ENCODE data around the gene BHLHA9. TPM values are rescaled to one million over a fixed set of nuclear protein-coding genes. Genes with fewer than 3 reads are reported as not detected.

BHLHA9 gene
- not detected for total RNA-seq
- polyA plus RNA-seq = not detected
- not detected for total RNA-seq

- no peak within 1 kb of the TSS for H3K4me3 ChIP-seq (ENCODE audit: low read length)
- Mint-ChIP-seq H3K4me3 (peak within 1 kb of the TSS in 9 of 10 donors; percentile 78 to 94 (median 89)), H3K9me3 (peaks cover 0 to 3% (median 0%) of the 10 kb centered on the region in 11 donors), H3K27me3 (peaks cover 25 to 63% (median 30%) of the 10 kb centered on the region in 5 donors), H3K4me1 (peaks cover 7 to 22% (median 14%) of the 10 kb centered on the region in 7 donors), H3K36me3 (no peaks in the 10 kb centered on the region), H3K27ac (no peak within 1 kb of the TSS)
- no peaks in the 10 kb centered on the region for H3K4me1 ChIP-seq (ENCODE audit: control insufficient read depth in 2 of 2, insufficient read depth in 2 of 2, low read length in 2 of 2)
- no peak within 1 kb of the TSS for H3K27ac ChIP-seq (ENCODE audit: low read depth, low read length)
- ATAC-seq = no peak
- no peak for DNase-seq
- H3K9me3 ChIP-seq (ENCODE audit: control insufficient read depth in 2 of 3, low read length in 3 of 3) = no peaks in the 10 kb centered on the region
- ChIA-PET CTCF (interaction anchor here (0.5 kb wide), 1 partner anchor 10 kb away, joined by 3 read pairs; no protein-coding TSS in a partner anchor), POLR2A (no interaction called here)
- H3K36me3 ChIP-seq (ENCODE audit: control insufficient read depth in 2 of 3, insufficient read depth in 3 of 3, low read length in 3 of 3) = no peaks in the 10 kb centered on the region
- peaks cover 0 to 9% of the 10 kb centered on the region in 2 donors for H3K27me3 ChIP-seq (ENCODE audit: control insufficient read depth in 2 of 2, insufficient read depth in 2 of 2, low read length in 2 of 2)
- intact Hi-C loops (cut with micrococcal nuclease) = no loop called here
Observed at GRCh38 chr17:1270210-1271029, at the start of gene BHLHA9. TSS of gene BHLHA9 (plus strand) at chr17:1270444. CDS start at chr17:1270564, 120 bp downstream.

- ATAC-seq (no peak), DNase-seq (no peak)
- H3K4me3 Mint-ChIP-seq = no peak overlapping the region
- no peaks in the 10 kb centered on the region for H3K36me3 ChIP-seq (ENCODE audit: control insufficient read depth in 2 of 3, insufficient read depth in 3 of 3, low read length in 3 of 3)
- H3K4me1 Mint-ChIP-seq = peaks cover 0 to 2% (median 0%) of the 10 kb centered on the region in 7 donors
- no peaks in the 10 kb centered on the region for H3K27me3 ChIP-seq (ENCODE audit: control insufficient read depth in 2 of 2, insufficient read depth in 2 of 2, low read length in 2 of 2)
- H3K27ac ChIP-seq (ENCODE audit: low read depth, low read length) = no peak overlapping the region
- no peaks in the 10 kb centered on the region for H3K9me3 ChIP-seq (ENCODE audit: control insufficient read depth in 2 of 3, low read length in 3 of 3)
- ChIA-PET POLR2A (no interaction called here), CTCF (interaction anchor here (1.5 kb wide), 1 partner anchor 8 kb away, joined by 4 read pairs; no protein-coding TSS in a partner anchor)
- no peak overlapping the region for H3K27ac Mint-ChIP-seq
- H3K36me3 Mint-ChIP-seq = no peaks in the 10 kb centered on the region
- intact Hi-C loops (cut with micrococcal nuclease) = no loop called here
- no peaks in the 10 kb centered on the region for H3K9me3 Mint-ChIP-seq
- peaks cover 3 to 15% (median 12%) of the 10 kb centered on the region in 5 donors for H3K27me3 Mint-ChIP-seq
- no peaks in the 10 kb centered on the region for H3K4me1 ChIP-seq (ENCODE audit: control insufficient read depth in 2 of 2, insufficient read depth in 2 of 2, low read length in 2 of 2)
- H3K4me3 ChIP-seq (ENCODE audit: low read length) = no peak overlapping the region
Observed at GRCh38 chr17:1221209-1221608, 49.0 kb upstream of the BHLHA9 start.

- ChIA-PET CTCF (no interaction called here), POLR2A (interaction anchor here (0.6 kb wide), 1 partner anchor 16 kb away, joined by 4 read pairs; no protein-coding TSS in a partner anchor)
- Mint-ChIP-seq H3K36me3 (no peaks in the 10 kb centered on the region), H3K27me3 (peaks cover 11 to 26% (median 16%) of the 10 kb centered on the region in 5 donors), H3K27ac (no peak overlapping the region), H3K4me1 (peaks cover 0 to 2% (median 0%) of the 10 kb centered on the region in 7 donors), H3K4me3 (no peak overlapping the region), H3K9me3 (no peaks in the 10 kb centered on the region)
- no peaks in the 10 kb centered on the region for H3K9me3 ChIP-seq (ENCODE audit: control insufficient read depth in 2 of 3, low read length in 3 of 3)
- no peak for DNase-seq
- no peaks in the 10 kb centered on the region for H3K27me3 ChIP-seq (ENCODE audit: control insufficient read depth in 2 of 2, insufficient read depth in 2 of 2, low read length in 2 of 2)
- no peaks in the 10 kb centered on the region for H3K4me1 ChIP-seq (ENCODE audit: control insufficient read depth in 2 of 2, insufficient read depth in 2 of 2, low read length in 2 of 2)
- ATAC-seq = no peak
- no peak overlapping the region for H3K27ac ChIP-seq (ENCODE audit: low read depth, low read length)
- H3K4me3 ChIP-seq (ENCODE audit: low read length) = no peak overlapping the region
- intact Hi-C loops (cut with micrococcal nuclease) = no loop called here
- H3K36me3 ChIP-seq (ENCODE audit: control insufficient read depth in 2 of 3, insufficient read depth in 3 of 3, low read length in 3 of 3) = no peaks in the 10 kb centered on the region
Observed at GRCh38 chr17:1222321-1222720, 47.9 kb upstream of the BHLHA9 start.

- H3K27me3 ChIP-seq (ENCODE audit: control insufficient read depth in 2 of 2, insufficient read depth in 2 of 2, low read length in 2 of 2) = no peaks in the 10 kb centered on the region
- Mint-ChIP-seq H3K9me3 (peaks cover 0 to 2% (median 0%) of the 10 kb centered on the region in 11 donors), H3K4me1 (peaks cover 6 to 11% (median 8%) of the 10 kb centered on the region in 7 donors), H3K27ac (no peak overlapping the region), H3K4me3 (no peak overlapping the region), H3K27me3 (peaks cover 22 to 35% (median 27%) of the 10 kb centered on the region in 5 donors), H3K36me3 (no peaks in the 10 kb centered on the region)
- no peak for ATAC-seq
- no peaks in the 10 kb centered on the region for H3K36me3 ChIP-seq (ENCODE audit: control insufficient read depth in 2 of 3, insufficient read depth in 3 of 3, low read length in 3 of 3)
- H3K4me3 ChIP-seq (ENCODE audit: low read length) = no peak overlapping the region
- ChIA-PET POLR2A (no interaction called here), CTCF (no interaction called here)
- H3K9me3 ChIP-seq (ENCODE audit: control insufficient read depth in 2 of 3, low read length in 3 of 3) = no peaks in the 10 kb centered on the region
- no peak for DNase-seq
- intact Hi-C loops (cut with micrococcal nuclease) = no loop called here
- no peaks in the 10 kb centered on the region for H3K4me1 ChIP-seq (ENCODE audit: control insufficient read depth in 2 of 2, insufficient read depth in 2 of 2, low read length in 2 of 2)
- H3K27ac ChIP-seq (ENCODE audit: low read depth, low read length) = no peak overlapping the region
Observed at GRCh38 chr17:1223662-1224061, 46.6 kb upstream of the BHLHA9 start.

GRCh38 chr17:1224330-1224729 lies 45.9 kb upstream of the BHLHA9 start:
- Histone ChIP-seq H3K36me3 (ENCODE audit: control insufficient read depth in 2 of 3, insufficient read depth in 3 of 3, low read length in 3 of 3) (no peaks in the 10 kb centered on the region), H3K4me1 (ENCODE audit: control insufficient read depth in 2 of 2, insufficient read depth in 2 of 2, low read length in 2 of 2) (no peaks in the 10 kb centered on the region), H3K4me3 (ENCODE audit: low read length) (no peak overlapping the region), H3K27me3 (ENCODE audit: control insufficient read depth in 2 of 2, insufficient read depth in 2 of 2, low read length in 2 of 2) (no peaks in the 10 kb centered on the region), H3K27ac (ENCODE audit: low read depth, low read length) (no peak overlapping the region), H3K9me3 (ENCODE audit: control insufficient read depth in 2 of 3, low read length in 3 of 3) (no peaks in the 10 kb centered on the region)
- H3K27me3 Mint-ChIP-seq = peaks cover 22 to 32% (median 27%) of the 10 kb centered on the region in 5 donors
- ChIA-PET CTCF (no interaction called here), POLR2A (no interaction called here)
- intact Hi-C loops (cut with micrococcal nuclease) = no loop called here
- H3K4me3 Mint-ChIP-seq = no peak overlapping the region
- no peaks in the 10 kb centered on the region for H3K36me3 Mint-ChIP-seq
- DNase-seq = no peak
- H3K9me3 Mint-ChIP-seq = peaks cover 0 to 2% (median 0%) of the 10 kb centered on the region in 11 donors
- ATAC-seq = no peak
- no peak overlapping the region for H3K27ac Mint-ChIP-seq
- peaks cover 6 to 11% (median 8%) of the 10 kb centered on the region in 7 donors for H3K4me1 Mint-ChIP-seq

- Mint-ChIP-seq H3K27me3 (peaks cover 28 to 47% (median 33%) of the 10 kb centered on the region in 5 donors), H3K4me3 (no peak overlapping the region), H3K27ac (no peak overlapping the region), H3K36me3 (peaks cover 0 to 4% (median 0%) of the 10 kb centered on the region in 5 donors), H3K9me3 (peaks cover 0 to 2% (median 0%) of the 10 kb centered on the region in 11 donors), H3K4me1 (peaks cover 10 to 17% (median 14%) of the 10 kb centered on the region in 7 donors)
- Histone ChIP-seq H3K4me1 (ENCODE audit: control insufficient read depth in 2 of 2, insufficient read depth in 2 of 2, low read length in 2 of 2) (peaks cover 0 to 7% of the 10 kb centered on the region in 2 donors), H3K27me3 (ENCODE audit: control insufficient read depth in 2 of 2, insufficient read depth in 2 of 2, low read length in 2 of 2) (peaks cover 0 to 6% of the 10 kb centered on the region in 2 donors), H3K36me3 (ENCODE audit: control insufficient read depth in 2 of 3, insufficient read depth in 3 of 3, low read length in 3 of 3) (no peaks in the 10 kb centered on the region), H3K9me3 (ENCODE audit: control insufficient read depth in 2 of 3, low read length in 3 of 3) (no peaks in the 10 kb centered on the region), H3K4me3 (ENCODE audit: low read length) (no peak overlapping the region), H3K27ac (ENCODE audit: low read depth, low read length) (no peak overlapping the region)
- POLR2A ChIA-PET = no interaction called here
- CTCF ChIA-PET = no interaction called here
- intact Hi-C loops (cut with micrococcal nuclease) = no loop called here
- DNase-seq = no peak
- no peak for ATAC-seq
Observed at GRCh38 chr17:1226308-1226707, 43.9 kb upstream of the BHLHA9 start.
